ENCODE measurements around the gene CD53. TPM values are rescaled to one million over a fixed set of nuclear protein-coding genes. Genes with fewer than 3 reads are reported as not detected.
"Not testable (repeated sequence)": the region's sequence is repeated elsewhere in the genome, so short reads cannot be mapped to it uniquely, and the experiment has no call there.

CD53 gene
- total RNA-seq, 1 donor from 2014 or later, result 228 TPM

- no peak for TF ChIP-seq CTCF (IDR thresholded peaks at IDR 0.05)
- DNase-seq (no peak), ATAC-seq (no peak)
- no peaks in the 10 kb centered on the region for H3K4me1 ChIP-seq
- H3K36me3 ChIP-seq, result no peaks in the 10 kb centered on the region
- H3K9me3 ChIP-seq, result no peaks in the 10 kb centered on the region
- H3K27ac ChIP-seq, result no peak overlapping the region
- no peaks in the 10 kb centered on the region for H3K27me3 ChIP-seq (ENCODE audit: low read depth)
- H3K4me3 ChIP-seq, result no peak overlapping the region
- intact Hi-C loops (cut with DNase I), result no loop called here
Measured at GRCh38 chr1:110928904-110929303, 56.0 kb downstream of the CD53 start.

GRCh38 chr1:110931097-110931496 lies 58.1 kb downstream of the CD53 start:
- intact Hi-C loops (cut with DNase I); H3K9me3 ChIP-seq; DNase-seq; H3K4me3 ChIP-seq; ATAC-seq; H3K4me1 ChIP-seq; H3K36me3 ChIP-seq; H3K27ac ChIP-seq; H3K27me3 ChIP-seq (ENCODE audit: low read depth): not testable (repeated sequence)

GRCh38 chr1:110936567-110936966 lies 63.6 kb downstream of the CD53 start:
- ATAC-seq (no peak), DNase-seq (no peak)
- H3K27me3 ChIP-seq (ENCODE audit: low read depth), result no peaks in the 10 kb centered on the region
- TF ChIP-seq CTCF (IDR thresholded peaks at IDR 0.05), result no peak
- no peak overlapping the region for H3K27ac ChIP-seq
- H3K36me3 ChIP-seq, result no peaks in the 10 kb centered on the region
- intact Hi-C loops (cut with DNase I), result no loop called here
- peaks cover 8% of the 10 kb centered on the region for H3K9me3 ChIP-seq
- no peak overlapping the region for H3K4me3 ChIP-seq
- no peaks in the 10 kb centered on the region for H3K4me1 ChIP-seq

GRCh38 chr1:110944806-110945205 lies 71.9 kb downstream of the CD53 start:
- no peak overlapping the region for H3K27ac ChIP-seq
- H3K36me3 ChIP-seq, result peaks cover 9% of the 10 kb centered on the region
- intact Hi-C loops (cut with DNase I), result no loop called here
- ATAC-seq (no peak), DNase-seq (no peak)
- no peaks in the 10 kb centered on the region for H3K4me1 ChIP-seq
- no peaks in the 10 kb centered on the region for H3K27me3 ChIP-seq (ENCODE audit: low read depth)
- TF ChIP-seq CTCF (IDR thresholded peaks at IDR 0.05), result no peak
- H3K4me3 ChIP-seq, result no peak overlapping the region
- peaks cover 2% of the 10 kb centered on the region for H3K9me3 ChIP-seq

GRCh38 chr1:110945626-110946025 lies 72.7 kb downstream of the CD53 start:
- Histone ChIP-seq H3K36me3 (peaks cover 10% of the 10 kb centered on the region), H3K4me3 (no peak overlapping the region), H3K27me3 (ENCODE audit: low read depth) (no peaks in the 10 kb centered on the region), H3K27ac (no peak overlapping the region), H3K4me1 (no peaks in the 10 kb centered on the region), H3K9me3 (no peaks in the 10 kb centered on the region)
- no peak for DNase-seq
- intact Hi-C loops (cut with DNase I), result no loop called here
- no peak for TF ChIP-seq CTCF (IDR thresholded peaks at IDR 0.05)
- no peak for ATAC-seq

GRCh38 chr1:110948038-110948810 lies 75.3 kb downstream of the CD53 start:
- Histone ChIP-seq H3K4me3 (no peak overlapping the region), H3K36me3 (peaks cover 19% of the 10 kb centered on the region), H3K27me3 (ENCODE audit: low read depth) (no peaks in the 10 kb centered on the region), H3K27ac (no peak overlapping the region), H3K4me1 (no peaks in the 10 kb centered on the region), H3K9me3 (no peaks in the 10 kb centered on the region)
- ATAC-seq, result no peak
- no peak for DNase-seq
- TF ChIP-seq CTCF (IDR thresholded peaks at IDR 0.05), result no peak
- intact Hi-C loops (cut with DNase I), result no loop called here

Other genes starting within 250 kb of the CD53 start
- gene KCNA3, start 198.2 kb upstream of the CD53 start, total RNA-seq, result 19.4 TPM
- gene LRIF1, start 90.8 kb downstream of the CD53 start, total RNA-seq, result 8.8 TPM